T follicular helper cell (primary cell): ENCODE measurements around the gene MLLT10.
"Not testable (repeated sequence)": the region's sequence is repeated elsewhere in the genome, so short reads cannot be mapped to it uniquely, and the experiment has no call there.

ENCODE experiments used
- DNase-seq: peaks from one replicate; pipeline ENCODE4 v3.0.0-alpha.2; 2020; ENCODE audit warnings: low read depth

The MLLT10 gene

GRCh38 chr10:21579291-21579690, 45.3 kb downstream of the MLLT10 start:
- DNase-seq: no peak

GRCh38 chr10:21581421-21581834, 47.4 kb downstream of the MLLT10 start:
- DNase-seq: not testable (repeated sequence)

- DNase-seq: no peak
Observed at GRCh38 chr10:21584834-21585530, 51.0 kb downstream of the MLLT10 start.

GRCh38 chr10:21587391-21587790, 53.4 kb downstream of the MLLT10 start:
- DNase-seq: no peak

- not testable (repeated sequence) for DNase-seq
Observed at GRCh38 chr10:21588159-21588558, 54.1 kb downstream of the MLLT10 start.

- no peak for DNase-seq
Observed at GRCh38 chr10:21593986-21594385, 60.0 kb downstream of the MLLT10 start.

- no peak for DNase-seq
Observed at GRCh38 chr10:21599582-21599981, 65.5 kb downstream of the MLLT10 start.

- no peak for DNase-seq
Observed at GRCh38 chr10:21600804-21601433, 66.9 kb downstream of the MLLT10 start.

GRCh38 chr10:21602313-21602712, 68.3 kb downstream of the MLLT10 start:
- no peak for DNase-seq

GRCh38 chr10:21603721-21604120, 69.7 kb downstream of the MLLT10 start:
- no peak for DNase-seq

- no peak for DNase-seq
Observed at GRCh38 chr10:21604651-21605050, 70.6 kb downstream of the MLLT10 start.

GRCh38 chr10:21607907-21608306, 73.9 kb downstream of the MLLT10 start:
- DNase-seq: no peak

- DNase-seq: no peak
Observed at GRCh38 chr10:21614000-21614399, 80.0 kb downstream of the MLLT10 start.

GRCh38 chr10:21617267-21617666, 83.2 kb downstream of the MLLT10 start:
- DNase-seq: no peak

- no peak for DNase-seq
Observed at GRCh38 chr10:21623291-21623690, 89.3 kb downstream of the MLLT10 start.

- not testable (repeated sequence) for DNase-seq
Observed at GRCh38 chr10:21624421-21624820, 90.4 kb downstream of the MLLT10 start.

- DNase-seq: no peak
Observed at GRCh38 chr10:21624951-21625350, 90.9 kb downstream of the MLLT10 start.

- no peak for DNase-seq
Observed at GRCh38 chr10:21625623-21626229, 91.7 kb downstream of the MLLT10 start.

GRCh38 chr10:21626457-21627161, 92.6 kb downstream of the MLLT10 start:
- DNase-seq: no peak

- DNase-seq: no peak
Observed at GRCh38 chr10:21627331-21627730, 93.3 kb downstream of the MLLT10 start.

- no peak for DNase-seq
Observed at GRCh38 chr10:21628023-21628422, 94.0 kb downstream of the MLLT10 start.

GRCh38 chr10:21628645-21629044, 94.6 kb downstream of the MLLT10 start:
- not testable (repeated sequence) for DNase-seq
